Activated naive CD8-positive, alpha-beta T cell treated with anti-CD3 and anti-CD28 coated beads for 36 hours (primary cell): ENCODE measurements around the gene IL17D. TPM values are rescaled to one million over a fixed set of nuclear protein-coding genes. Genes with fewer than 3 reads are reported as not detected.
"Not testable (repeated sequence)": the region's sequence is repeated elsewhere in the genome, so short reads cannot be mapped to it uniquely, and the experiment has no call there.

Source experiments
- DNase-seq: peaks from one replicate; pipeline ENCODE4 v3.0.0; 2021
- H3K27ac Mint-ChIP-seq: one replicate; pipeline ENCODE4 v1.8.0; 2022; ENCODE audit warnings: mild to moderate bottlenecking, moderate library complexity, mixed read lengths
- H3K27me3 Mint-ChIP-seq: one replicate; pipeline ENCODE4 v1.8.0; 2022; ENCODE audit warnings: mild to moderate bottlenecking, mixed read lengths
- H3K36me3 Mint-ChIP-seq: one replicate; pipeline ENCODE4 v1.8.0; 2021; ENCODE audit warnings: mild to moderate bottlenecking, mixed read lengths
- H3K4me1 Mint-ChIP-seq: one replicate; pipeline ENCODE4 v1.8.0; 2021; ENCODE audit warnings: mixed read lengths
- H3K4me3 Mint-ChIP-seq: one replicate; pipeline ENCODE4 v1.8.0; 2022; ENCODE audit warnings: mild to moderate bottlenecking, moderate library complexity, mixed read lengths
- H3K9me3 Mint-ChIP-seq: one replicate; pipeline ENCODE4 v1.8.0; 2022; ENCODE audit warnings: mixed read lengths
- total RNA-seq, 2 experiments: library from RNA; stranded (reverse); gene quantifications; one replicate each; pipeline ENCODE4 v1.2.3, GENCODE V29; 2021

Gene IL17D
- total RNA-seq, 2 experiments from 2014 or later: 0.78 to 0.88 TPM

- Mint-ChIP-seq H3K36me3 (peaks cover 2% of the 10 kb centered on the region), H3K4me3 (no peak overlapping the region), H3K4me1 (peaks cover 11% of the 10 kb centered on the region), H3K9me3 (no peaks in the 10 kb centered on the region), H3K27ac (no peak overlapping the region), H3K27me3 (peaks cover 9% of the 10 kb centered on the region)
- no peak for DNase-seq
Measured at GRCh38 chr13:20721058-20721453, 17.6 kb downstream of the IL17D start.

- peaks cover 11% of the 10 kb centered on the region for H3K4me1 Mint-ChIP-seq
Measured at GRCh38 chr13:20721454-20722357, 18.2 kb downstream of the IL17D start.

GRCh38 chr13:20727856-20728255 lies 24.4 kb downstream of the IL17D start:
- Mint-ChIP-seq H3K27ac (no peak overlapping the region), H3K27me3 (peaks cover 3% of the 10 kb centered on the region), H3K4me1 (peaks cover under 1% of the 10 kb centered on the region), H3K36me3 (peaks cover 12% of the 10 kb centered on the region), H3K9me3 (no peaks in the 10 kb centered on the region), H3K4me3 (no peak overlapping the region)
- DNase-seq: no peak

More at GRCh38 chr13:20721454-20722357, 18.2 kb downstream of the IL17D start:
- Mint-ChIP-seq H3K36me3 (peaks cover 2% of the 10 kb centered on the region), H3K9me3 (no peaks in the 10 kb centered on the region), H3K27ac (no peak overlapping the region), H3K27me3 (peaks cover 9% of the 10 kb centered on the region), H3K4me3 (peak overlapping the region; percentile 67)
- peak; percentile 40 for DNase-seq

GRCh38 chr13:20728579-20729311 lies 25.2 kb downstream of the IL17D start:
- Mint-ChIP-seq H3K27ac (no peak overlapping the region), H3K4me1 (no peaks in the 10 kb centered on the region), H3K27me3 (no peaks in the 10 kb centered on the region), H3K9me3 (no peaks in the 10 kb centered on the region), H3K4me3 (no peak overlapping the region), H3K36me3 (peaks cover 12% of the 10 kb centered on the region)
- no peak for DNase-seq

GRCh38 chr13:20729633-20730585 lies 26.4 kb downstream of the IL17D start:
- Mint-ChIP-seq H3K9me3 (no peaks in the 10 kb centered on the region), H3K27ac (no peak overlapping the region), H3K4me3 (no peak overlapping the region), H3K27me3 (no peaks in the 10 kb centered on the region), H3K4me1 (no peaks in the 10 kb centered on the region), H3K36me3 (peaks cover 16% of the 10 kb centered on the region)
- DNase-seq: no peak

- no peak for DNase-seq
- Mint-ChIP-seq H3K27ac (no peak overlapping the region), H3K9me3 (no peaks in the 10 kb centered on the region), H3K4me1 (no peaks in the 10 kb centered on the region), H3K27me3 (no peaks in the 10 kb centered on the region), H3K4me3 (no peak overlapping the region), H3K36me3 (peaks cover 33% of the 10 kb centered on the region)
Measured at GRCh38 chr13:20738616-20739015, 35.1 kb downstream of the IL17D start.

GRCh38 chr13:20740021-20740420 lies 36.5 kb downstream of the IL17D start:
- Mint-ChIP-seq H3K9me3 (peaks cover 5% of the 10 kb centered on the region), H3K4me3 (no peak overlapping the region)

GRCh38 chr13:20743830-20744404 lies 40.4 kb downstream of the IL17D start:
- H3K27me3 Mint-ChIP-seq, H3K4me3 Mint-ChIP-seq, H3K27ac Mint-ChIP-seq, DNase-seq, H3K4me1 Mint-ChIP-seq: not testable (repeated sequence)
- H3K9me3 Mint-ChIP-seq: peaks cover 22% of the 10 kb centered on the region
- peaks cover 57% of the 10 kb centered on the region for H3K36me3 Mint-ChIP-seq

More at GRCh38 chr13:20740021-20740420, 36.5 kb downstream of the IL17D start:
- no peak for DNase-seq
- no peak overlapping the region for H3K27ac Mint-ChIP-seq
- no peaks in the 10 kb centered on the region for H3K4me1 Mint-ChIP-seq
- H3K36me3 Mint-ChIP-seq: peaks cover 37% of the 10 kb centered on the region
- no peaks in the 10 kb centered on the region for H3K27me3 Mint-ChIP-seq

GRCh38 chr13:20749377-20749776 lies 45.9 kb downstream of the IL17D start:
- Mint-ChIP-seq H3K4me3 (no peak overlapping the region), H3K27ac (no peak overlapping the region), H3K27me3 (no peaks in the 10 kb centered on the region), H3K36me3 (peaks cover 78% of the 10 kb centered on the region), H3K9me3 (peaks cover 58% of the 10 kb centered on the region), H3K4me1 (no peaks in the 10 kb centered on the region)
- no peak for DNase-seq

- H3K4me1 Mint-ChIP-seq: no peaks in the 10 kb centered on the region
- no peaks in the 10 kb centered on the region for H3K27me3 Mint-ChIP-seq
- peaks cover 44% of the 10 kb centered on the region for H3K9me3 Mint-ChIP-seq
- no peak overlapping the region for H3K4me3 Mint-ChIP-seq
- no peak overlapping the region for H3K27ac Mint-ChIP-seq
- no peak for DNase-seq
- peaks cover 77% of the 10 kb centered on the region for H3K36me3 Mint-ChIP-seq
Measured at GRCh38 chr13:20754009-20754408, 50.5 kb downstream of the IL17D start.

- Mint-ChIP-seq H3K27ac (no peak overlapping the region), H3K9me3 (peaks cover 7% of the 10 kb centered on the region), H3K27me3 (no peaks in the 10 kb centered on the region), H3K4me1 (no peaks in the 10 kb centered on the region), H3K36me3 (peaks cover 29% of the 10 kb centered on the region), H3K4me3 (no peak overlapping the region)
- no peak for DNase-seq
Measured at GRCh38 chr13:20760872-20761271, 57.4 kb downstream of the IL17D start.

GRCh38 chr13:20767309-20767943 lies 63.9 kb downstream of the IL17D start:
- Mint-ChIP-seq H3K36me3 (peaks cover 62% of the 10 kb centered on the region), H3K27ac (no peak overlapping the region), H3K9me3 (peaks cover 35% of the 10 kb centered on the region), H3K4me3 (no peak overlapping the region), H3K27me3 (no peaks in the 10 kb centered on the region), H3K4me1 (peaks cover 26% of the 10 kb centered on the region)
- no peak for DNase-seq

- peaks cover 74% of the 10 kb centered on the region for H3K36me3 Mint-ChIP-seq
- no peak overlapping the region for H3K27ac Mint-ChIP-seq
- H3K4me1 Mint-ChIP-seq: peaks cover 36% of the 10 kb centered on the region
Measured at GRCh38 chr13:20769091-20769490, 65.6 kb downstream of the IL17D start.

GRCh38 chr13:20769834-20770233 lies 66.3 kb downstream of the IL17D start:
- H3K36me3 Mint-ChIP-seq: peaks cover 72% of the 10 kb centered on the region
- H3K27me3 Mint-ChIP-seq: peaks cover 3% of the 10 kb centered on the region
- DNase-seq: no peak
- no peak overlapping the region for H3K27ac Mint-ChIP-seq
- H3K9me3 Mint-ChIP-seq: peaks cover 35% of the 10 kb centered on the region
- H3K4me3 Mint-ChIP-seq: no peak overlapping the region
- peaks cover 41% of the 10 kb centered on the region for H3K4me1 Mint-ChIP-seq

More at GRCh38 chr13:20769091-20769490, 65.6 kb downstream of the IL17D start:
- DNase-seq: no peak
- Mint-ChIP-seq H3K4me3 (no peak overlapping the region), H3K27me3 (peaks cover 3% of the 10 kb centered on the region), H3K9me3 (peaks cover 35% of the 10 kb centered on the region)
